ENCODE results near the gene PPIL1.
A peak's percentile ranks its signal among the peaks of the same experiment; 100 is the strongest.

Gene PPIL1

DNA sequence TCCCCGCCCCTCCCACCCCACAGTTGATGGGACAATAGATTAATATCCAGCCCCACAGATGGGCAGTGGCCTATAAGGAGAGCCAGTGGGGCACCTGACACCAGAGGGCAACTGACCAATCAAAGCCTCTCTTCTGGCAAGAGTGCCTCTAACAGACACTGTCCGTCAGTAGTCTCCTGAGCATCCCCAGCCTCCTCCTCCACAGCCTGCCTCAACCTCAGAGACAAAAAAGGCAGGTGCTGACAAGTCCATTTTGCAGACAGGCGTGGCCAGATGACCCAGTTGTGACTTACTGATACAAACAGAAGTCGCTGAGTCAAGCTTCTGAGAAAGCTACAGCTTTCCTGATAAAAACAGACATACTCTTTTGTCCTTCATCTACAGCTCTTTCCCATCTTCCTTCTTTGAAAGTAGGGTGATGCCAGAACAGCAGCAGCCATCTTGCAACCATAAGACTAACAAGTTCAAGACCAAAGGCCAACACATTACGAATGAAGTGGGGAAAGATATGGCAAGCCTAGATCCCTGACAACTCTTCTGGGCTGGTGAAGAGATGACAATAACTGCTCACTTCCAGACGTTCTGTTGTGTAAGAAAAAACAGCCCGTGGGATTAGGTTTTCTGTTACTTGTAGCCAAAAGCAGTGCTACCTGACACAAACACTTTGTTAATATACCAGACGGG, 12.3 kb downstream of the PPIL1 start:
- Histone ChIP-seq H3K36me3 (ENCODE audit: control insufficient read depth, insufficient read depth, low read length) (no peaks in the 10 kb centered on the region), H3K9ac (ENCODE audit: low read length) (no peak overlapping the region), H3K9me3 (ENCODE audit: control insufficient read depth, low read length) (no peaks in the 10 kb centered on the region), H3K27me3 (ENCODE audit: control insufficient read depth, insufficient read depth, low read length) (no peaks in the 10 kb centered on the region), H3K4me3 (ENCODE audit: low read length) (no peak overlapping the region), H3K4me1 (ENCODE audit: control insufficient read depth, insufficient read depth, low read length) (no peaks in the 10 kb centered on the region)

DNA sequence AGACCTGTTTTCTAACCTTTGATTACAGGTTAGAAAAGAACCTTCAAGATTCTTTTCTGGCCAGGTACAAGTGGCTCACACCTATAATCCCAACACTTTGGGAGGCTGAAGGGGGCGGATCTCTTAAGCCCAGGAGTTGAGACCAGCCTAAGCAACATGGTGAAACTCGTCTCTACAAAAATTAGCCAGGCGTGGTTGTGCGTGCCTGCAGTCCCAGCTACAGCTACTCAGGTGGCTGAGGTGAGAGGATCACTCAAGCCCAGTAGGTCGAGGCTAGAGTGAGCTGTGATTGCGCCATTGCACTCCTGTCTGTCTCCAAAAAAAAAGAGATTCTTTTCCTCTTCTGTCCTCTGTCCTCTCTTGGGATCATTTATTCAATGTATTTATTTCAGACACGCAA, 14.5 kb downstream of the PPIL1 start:
- H3K36me3 ChIP-seq (ENCODE audit: control insufficient read depth, insufficient read depth, low read length), result no peaks in the 10 kb centered on the region
- H3K4me1 ChIP-seq (ENCODE audit: control insufficient read depth, insufficient read depth, low read length), result no peaks in the 10 kb centered on the region
- H3K27me3 ChIP-seq (ENCODE audit: control insufficient read depth, insufficient read depth, low read length), result no peaks in the 10 kb centered on the region
- H3K4me3 ChIP-seq (ENCODE audit: low read length), result no peak overlapping the region
- no peak overlapping the region for H3K9ac ChIP-seq (ENCODE audit: low read length)
- H3K9me3 ChIP-seq (ENCODE audit: control insufficient read depth, low read length), result no peaks in the 10 kb centered on the region

DNA sequence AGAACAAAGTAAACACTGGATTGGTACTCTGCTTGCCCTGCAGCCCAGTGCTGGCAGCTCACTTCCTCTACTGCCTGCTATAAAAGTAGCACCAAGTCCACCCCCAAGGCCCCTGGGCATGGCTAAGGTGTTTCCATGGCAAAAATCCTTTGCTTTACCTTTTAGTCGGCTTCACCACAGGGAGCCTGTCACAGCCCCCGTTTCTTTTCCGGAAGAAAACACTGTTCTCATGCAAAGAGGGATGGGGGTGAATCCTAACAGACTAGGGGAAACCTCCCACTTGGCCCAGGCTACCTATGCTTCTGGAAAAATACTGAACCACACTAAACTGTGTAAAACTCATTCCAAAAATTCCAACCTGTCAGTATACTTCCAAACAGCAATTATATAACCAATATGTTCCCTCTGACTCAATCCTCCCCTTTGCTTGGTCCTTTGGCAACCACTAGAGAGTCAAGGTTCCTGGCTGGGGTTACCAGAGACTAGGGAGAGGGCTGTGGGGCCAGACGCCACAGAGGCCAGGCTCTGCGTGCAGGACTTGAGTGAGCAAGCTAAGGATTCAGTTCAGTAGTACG, 16.1 kb downstream of the PPIL1 start:
- Histone ChIP-seq H3K4me3 (ENCODE audit: low read length) (no peak overlapping the region), H3K4me1 (ENCODE audit: control insufficient read depth, insufficient read depth, low read length) (no peaks in the 10 kb centered on the region), H3K36me3 (ENCODE audit: control insufficient read depth, insufficient read depth, low read length) (no peaks in the 10 kb centered on the region)

DNA sequence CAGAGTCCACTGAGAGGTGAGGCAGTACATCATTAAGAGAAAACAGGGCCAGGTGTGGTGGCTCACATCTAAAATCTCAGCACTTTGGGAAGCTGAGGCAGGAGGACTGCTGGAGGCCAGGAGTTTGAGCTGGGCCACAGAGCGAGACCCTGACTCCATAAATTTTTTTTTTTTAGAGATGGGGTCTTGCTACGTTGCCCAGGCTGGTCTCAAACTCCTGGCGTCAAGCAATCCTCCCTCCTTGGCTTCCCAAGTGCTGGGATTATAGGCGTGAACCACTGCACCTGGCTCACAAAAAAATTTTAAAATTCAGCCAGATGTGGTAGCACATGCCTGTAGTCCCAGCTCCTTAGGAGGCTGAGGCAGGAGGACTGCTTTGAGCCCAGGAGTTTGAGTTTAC, 17.3 kb downstream of the PPIL1 start:
- H3K36me3 ChIP-seq (ENCODE audit: control insufficient read depth, insufficient read depth, low read length), result no peaks in the 10 kb centered on the region
- no peak overlapping the region for H3K4me3 ChIP-seq (ENCODE audit: low read length)
- H3K9ac ChIP-seq (ENCODE audit: low read length), result no peak overlapping the region
- H3K9me3 ChIP-seq (ENCODE audit: control insufficient read depth, low read length), result no peaks in the 10 kb centered on the region
- no peaks in the 10 kb centered on the region for H3K4me1 ChIP-seq (ENCODE audit: control insufficient read depth, insufficient read depth, low read length)
- no peaks in the 10 kb centered on the region for H3K27me3 ChIP-seq (ENCODE audit: control insufficient read depth, insufficient read depth, low read length)

More for the DNA sequence above, 16.1 kb downstream of the PPIL1 start:
- Histone ChIP-seq H3K9me3 (ENCODE audit: control insufficient read depth, low read length) (no peaks in the 10 kb centered on the region), H3K27me3 (ENCODE audit: control insufficient read depth, insufficient read depth, low read length) (no peaks in the 10 kb centered on the region), H3K9ac (ENCODE audit: low read length) (peak overlapping the region; percentile 12)

DNA sequence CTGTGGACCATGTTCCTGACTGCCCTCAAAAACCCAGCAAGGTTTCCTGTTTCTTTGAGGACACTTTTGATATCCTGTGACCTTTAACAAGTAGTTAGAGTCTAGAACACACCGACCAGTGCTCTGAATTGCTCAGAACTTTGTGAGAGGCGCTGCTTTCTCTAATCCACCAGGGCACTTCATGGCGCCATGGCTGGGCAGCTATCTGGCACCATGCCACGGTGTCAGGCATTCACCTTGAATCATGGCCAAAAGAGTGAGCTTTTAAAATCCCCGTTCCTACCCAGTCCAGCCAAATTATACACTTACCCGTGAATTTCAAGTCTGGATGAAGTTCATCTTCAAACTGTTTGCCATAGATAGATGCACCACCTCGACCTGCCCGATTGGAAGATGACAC, 18.3 kb downstream of the PPIL1 start:
- Histone ChIP-seq H3K4me3 (ENCODE audit: low read length) (no peak overlapping the region), H3K36me3 (ENCODE audit: control insufficient read depth, insufficient read depth, low read length) (no peaks in the 10 kb centered on the region), H3K27me3 (ENCODE audit: control insufficient read depth, insufficient read depth, low read length) (no peaks in the 10 kb centered on the region), H3K4me1 (ENCODE audit: control insufficient read depth, insufficient read depth, low read length) (no peaks in the 10 kb centered on the region), H3K9ac (ENCODE audit: low read length) (no peak overlapping the region), H3K9me3 (ENCODE audit: control insufficient read depth, low read length) (no peaks in the 10 kb centered on the region)

DNA sequence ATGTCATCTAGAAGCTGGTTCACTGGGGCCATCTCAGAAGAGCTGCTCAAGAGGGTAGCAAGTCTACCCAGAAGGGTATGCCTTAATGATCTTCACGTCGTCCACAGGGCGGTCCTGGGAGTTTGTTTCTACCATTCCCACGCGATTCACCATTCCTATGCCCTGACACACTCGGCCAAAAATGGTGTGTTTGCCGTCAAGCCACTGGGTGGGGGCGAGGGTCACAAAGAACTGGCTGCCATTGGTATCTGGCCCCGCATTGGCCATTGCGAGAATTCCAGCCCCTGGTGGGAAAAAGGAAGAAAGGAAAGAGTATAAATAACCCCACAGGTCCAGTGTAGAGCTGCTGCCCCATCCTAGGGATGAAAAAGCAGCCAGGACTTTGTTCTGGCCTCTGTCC, 18.9 kb downstream of the PPIL1 start:
- Histone ChIP-seq H3K9me3 (ENCODE audit: control insufficient read depth, low read length) (no peaks in the 10 kb centered on the region), H3K9ac (ENCODE audit: low read length) (no peak overlapping the region), H3K27me3 (ENCODE audit: control insufficient read depth, insufficient read depth, low read length) (no peaks in the 10 kb centered on the region), H3K4me3 (ENCODE audit: low read length) (no peak overlapping the region), H3K4me1 (ENCODE audit: control insufficient read depth, insufficient read depth, low read length) (no peaks in the 10 kb centered on the region), H3K36me3 (ENCODE audit: control insufficient read depth, insufficient read depth, low read length) (no peaks in the 10 kb centered on the region)

DNA sequence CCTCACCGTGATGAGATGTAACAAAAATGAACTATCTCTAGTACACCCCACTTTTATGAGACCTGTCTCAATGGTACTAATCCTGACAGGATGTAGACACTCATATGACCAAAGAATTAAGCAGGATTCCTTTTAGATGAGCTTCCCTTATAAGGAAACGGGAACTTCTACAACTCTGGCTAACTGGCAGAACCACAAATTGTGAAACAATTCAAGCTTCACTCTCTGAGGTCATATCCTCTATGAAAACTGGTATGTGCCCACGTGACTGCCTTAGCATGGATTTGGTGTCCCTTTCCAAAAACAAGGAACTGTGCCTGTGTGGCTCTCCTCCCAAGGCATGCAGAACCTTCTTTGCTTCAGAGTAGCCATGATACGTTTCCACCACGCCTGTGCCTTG, 21.3 kb downstream of the PPIL1 start:
- no peaks in the 10 kb centered on the region for H3K27me3 ChIP-seq (ENCODE audit: control insufficient read depth, insufficient read depth, low read length)
- no peaks in the 10 kb centered on the region for H3K9me3 ChIP-seq (ENCODE audit: control insufficient read depth, low read length)
- no peak overlapping the region for H3K9ac ChIP-seq (ENCODE audit: low read length)
- no peaks in the 10 kb centered on the region for H3K36me3 ChIP-seq (ENCODE audit: control insufficient read depth, insufficient read depth, low read length)
- peaks cover 10% of the 10 kb centered on the region for H3K4me1 ChIP-seq (ENCODE audit: control insufficient read depth, insufficient read depth, low read length)
- H3K4me3 ChIP-seq (ENCODE audit: low read length), result no peak overlapping the region

DNA sequence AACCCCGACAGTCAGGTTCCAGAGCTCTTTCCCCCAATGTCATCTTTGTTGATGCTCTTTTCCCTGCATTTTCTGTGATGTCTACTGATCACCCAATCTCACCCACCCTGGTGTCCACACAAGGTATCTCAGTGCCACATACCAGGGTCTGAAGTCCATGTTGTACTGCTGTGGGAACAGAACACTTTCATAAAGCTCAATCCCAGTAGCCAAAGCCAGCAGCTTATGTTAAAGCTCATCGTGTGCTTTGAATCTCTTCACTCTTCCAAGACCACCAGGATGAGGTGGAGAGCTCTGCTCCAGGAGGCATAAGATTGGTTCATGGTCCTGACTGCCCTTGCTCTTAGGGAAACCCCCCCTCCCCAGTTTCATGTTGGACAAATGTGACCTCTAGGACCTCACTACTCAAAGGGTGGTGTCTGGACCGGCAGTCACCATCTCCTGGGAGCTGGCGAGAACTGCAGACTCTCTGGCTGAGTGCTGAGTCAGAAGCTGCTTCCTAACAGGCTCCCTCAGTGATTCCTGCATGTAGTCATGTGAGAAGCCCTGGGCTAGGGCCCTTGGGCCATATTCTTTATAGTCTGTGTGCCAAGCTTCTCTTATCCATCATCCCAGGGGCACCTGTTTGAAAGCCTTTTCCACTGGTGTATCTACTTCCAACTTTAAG, 22.0 kb downstream of the PPIL1 start:
- H3K9me3 ChIP-seq (ENCODE audit: control insufficient read depth, low read length), result no peaks in the 10 kb centered on the region
- H3K36me3 ChIP-seq (ENCODE audit: control insufficient read depth, insufficient read depth, low read length), result no peaks in the 10 kb centered on the region
- no peak overlapping the region for H3K9ac ChIP-seq (ENCODE audit: low read length)
- no peaks in the 10 kb centered on the region for H3K27me3 ChIP-seq (ENCODE audit: control insufficient read depth, insufficient read depth, low read length)
- H3K4me3 ChIP-seq (ENCODE audit: low read length), result no peak overlapping the region
- H3K4me1 ChIP-seq (ENCODE audit: control insufficient read depth, insufficient read depth, low read length), result peaks cover 17% of the 10 kb centered on the region

DNA sequence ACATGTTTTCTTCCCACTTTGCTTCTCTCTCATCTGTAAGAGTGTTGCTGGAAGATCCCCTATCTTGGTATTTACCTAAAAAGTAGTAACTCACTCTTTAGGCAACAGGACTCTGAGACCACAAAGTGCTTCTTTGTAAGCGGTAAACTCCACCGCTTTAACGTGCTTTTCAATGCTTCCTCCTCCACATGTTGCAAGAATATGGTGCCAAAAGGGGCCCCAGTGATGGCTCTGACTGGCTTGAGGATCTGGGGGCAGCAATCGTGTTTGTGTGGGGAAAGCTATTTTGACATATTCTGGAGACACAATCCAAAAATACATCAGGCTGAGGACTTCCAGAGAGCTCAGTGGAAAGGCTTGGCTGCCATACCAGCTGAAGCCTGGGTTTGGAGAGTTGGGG, 23.0 kb downstream of the PPIL1 start:
- Histone ChIP-seq H3K27me3 (ENCODE audit: control insufficient read depth, insufficient read depth, low read length) (no peaks in the 10 kb centered on the region), H3K9me3 (ENCODE audit: control insufficient read depth, low read length) (no peaks in the 10 kb centered on the region), H3K4me1 (ENCODE audit: control insufficient read depth, insufficient read depth, low read length) (peaks cover 17% of the 10 kb centered on the region), H3K36me3 (ENCODE audit: control insufficient read depth, insufficient read depth, low read length) (no peaks in the 10 kb centered on the region), H3K4me3 (ENCODE audit: low read length) (no peak overlapping the region), H3K9ac (ENCODE audit: low read length) (no peak overlapping the region)

DNA sequence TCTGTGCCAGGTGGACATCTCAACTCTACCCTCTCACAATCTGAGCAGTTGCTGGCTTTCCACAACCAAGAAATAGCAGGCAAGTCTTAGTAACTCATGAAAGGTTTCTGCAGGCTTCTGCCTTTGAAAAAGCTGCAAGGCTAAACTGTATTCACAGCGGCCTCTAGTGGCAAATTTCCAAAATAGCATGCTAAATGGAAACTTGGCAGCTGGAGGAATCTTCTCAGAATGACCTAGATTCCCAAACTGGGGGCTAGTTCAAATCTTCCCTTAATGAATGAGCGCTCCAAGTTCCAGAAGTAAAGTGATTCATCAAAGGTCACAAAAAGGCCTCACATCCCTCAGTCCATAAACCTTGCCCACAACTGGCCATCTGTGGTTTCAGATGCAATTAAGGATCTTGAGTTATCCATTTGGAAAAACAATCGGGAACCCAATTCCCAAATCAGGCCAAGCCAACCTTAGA, 23.4 kb downstream of the PPIL1 start:
- no peaks in the 10 kb centered on the region for H3K9me3 ChIP-seq (ENCODE audit: control insufficient read depth, low read length)
- H3K4me1 ChIP-seq (ENCODE audit: control insufficient read depth, insufficient read depth, low read length), result peaks cover 17% of the 10 kb centered on the region
- H3K9ac ChIP-seq (ENCODE audit: low read length), result no peak overlapping the region
- no peaks in the 10 kb centered on the region for H3K27me3 ChIP-seq (ENCODE audit: control insufficient read depth, insufficient read depth, low read length)
- no peak overlapping the region for H3K4me3 ChIP-seq (ENCODE audit: low read length)
- H3K36me3 ChIP-seq (ENCODE audit: control insufficient read depth, insufficient read depth, low read length), result no peaks in the 10 kb centered on the region

DNA sequence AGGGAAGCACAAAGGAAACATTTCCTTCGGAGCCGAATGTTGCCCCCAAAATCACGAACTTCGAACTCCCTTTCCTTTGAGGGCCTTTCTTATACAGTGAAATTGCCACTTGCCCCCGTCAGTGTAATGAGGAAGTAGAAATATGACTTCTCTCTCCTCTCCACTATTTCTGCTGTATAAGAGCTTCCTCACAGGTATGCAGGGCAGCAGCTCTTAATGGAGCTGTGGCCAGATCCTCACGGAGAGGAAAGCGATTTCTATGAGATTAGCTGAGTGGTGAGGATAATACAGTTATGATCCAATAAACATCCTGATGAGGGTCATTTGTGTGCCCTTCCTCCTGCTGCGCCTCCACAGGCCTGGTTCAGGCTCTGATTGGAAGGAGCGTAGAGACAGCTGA, 24.6 kb downstream of the PPIL1 start:
- H3K9me3 ChIP-seq (ENCODE audit: control insufficient read depth, low read length), result no peaks in the 10 kb centered on the region
- no peak overlapping the region for H3K9ac ChIP-seq (ENCODE audit: low read length)
- H3K27me3 ChIP-seq (ENCODE audit: control insufficient read depth, insufficient read depth, low read length), result no peaks in the 10 kb centered on the region
- no peak overlapping the region for H3K4me3 ChIP-seq (ENCODE audit: low read length)
- no peaks in the 10 kb centered on the region for H3K36me3 ChIP-seq (ENCODE audit: control insufficient read depth, insufficient read depth, low read length)
- peaks cover 17% of the 10 kb centered on the region for H3K4me1 ChIP-seq (ENCODE audit: control insufficient read depth, insufficient read depth, low read length)

DNA sequence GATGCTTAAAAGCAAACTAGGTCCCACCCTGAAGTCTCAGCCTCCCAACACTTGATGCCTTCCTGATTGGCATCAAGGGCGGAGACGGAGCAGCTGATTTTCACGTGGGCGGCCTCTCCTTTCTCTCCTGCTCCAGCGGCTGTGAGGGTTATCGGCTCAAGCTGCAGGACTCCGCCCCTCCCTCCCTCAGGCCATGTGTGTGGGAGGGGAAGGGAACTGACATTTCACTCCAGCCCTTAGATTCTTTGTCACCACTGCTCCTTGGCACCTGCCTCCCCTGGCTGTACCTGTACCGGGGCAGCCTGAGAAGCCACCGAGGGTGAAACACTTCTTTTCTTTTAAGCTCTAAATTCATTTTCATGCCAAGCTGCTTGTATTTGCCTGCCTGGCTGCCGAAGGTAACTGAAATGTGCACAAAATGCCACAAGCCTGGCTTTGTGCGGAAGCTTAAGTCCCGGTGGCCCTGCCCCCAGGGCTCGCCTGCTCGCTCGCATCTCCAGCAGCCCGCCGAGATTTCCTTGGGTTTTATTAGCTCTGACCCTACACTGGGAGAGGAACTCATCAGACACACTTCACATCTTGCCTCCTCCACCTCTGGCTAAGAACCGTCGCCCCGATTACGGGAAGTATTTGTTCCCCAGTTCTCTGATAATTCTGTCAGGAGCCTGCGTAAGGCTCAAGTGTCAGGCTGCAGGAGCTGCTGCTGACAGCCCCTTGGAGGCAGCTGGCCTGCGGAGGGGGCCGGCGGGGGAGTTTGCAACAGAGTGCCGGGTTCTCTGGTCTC, 25.8 kb downstream of the PPIL1 start:
- peak overlapping the region; percentile 3 for H3K9ac ChIP-seq (ENCODE audit: low read length)
- H3K4me3 ChIP-seq (ENCODE audit: low read length), result no peak overlapping the region
- H3K27me3 ChIP-seq (ENCODE audit: control insufficient read depth, insufficient read depth, low read length), result no peaks in the 10 kb centered on the region
- peaks cover 17% of the 10 kb centered on the region for H3K4me1 ChIP-seq (ENCODE audit: control insufficient read depth, insufficient read depth, low read length)
- no peaks in the 10 kb centered on the region for H3K36me3 ChIP-seq (ENCODE audit: control insufficient read depth, insufficient read depth, low read length)
- H3K9me3 ChIP-seq (ENCODE audit: control insufficient read depth, low read length), result no peaks in the 10 kb centered on the region

All from mucosa of stomach (tissue), 1 donor.